Measurements from ENCODE around the gene C1orf141.

DNA sequence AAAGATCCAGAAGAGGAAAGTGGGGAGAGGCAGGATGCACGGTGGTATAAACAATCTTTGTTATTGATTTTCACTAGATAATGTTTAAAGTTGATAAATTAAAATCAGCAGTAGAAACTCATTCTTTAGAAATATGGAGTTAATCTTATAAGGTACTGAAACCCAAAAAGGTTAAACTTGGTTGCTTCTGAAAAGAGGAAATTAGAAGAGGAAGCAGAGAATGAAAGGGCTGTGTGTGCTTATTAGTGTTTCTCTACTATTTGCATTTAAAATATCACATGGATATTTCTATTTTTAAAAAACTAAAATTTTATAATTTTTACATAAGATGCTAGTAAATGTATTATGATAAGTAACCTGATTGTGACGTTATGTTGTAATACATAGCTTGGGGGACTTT is 24.4 kb downstream of the C1orf141 start:
- TF ChIP-seq, protein P1, sequence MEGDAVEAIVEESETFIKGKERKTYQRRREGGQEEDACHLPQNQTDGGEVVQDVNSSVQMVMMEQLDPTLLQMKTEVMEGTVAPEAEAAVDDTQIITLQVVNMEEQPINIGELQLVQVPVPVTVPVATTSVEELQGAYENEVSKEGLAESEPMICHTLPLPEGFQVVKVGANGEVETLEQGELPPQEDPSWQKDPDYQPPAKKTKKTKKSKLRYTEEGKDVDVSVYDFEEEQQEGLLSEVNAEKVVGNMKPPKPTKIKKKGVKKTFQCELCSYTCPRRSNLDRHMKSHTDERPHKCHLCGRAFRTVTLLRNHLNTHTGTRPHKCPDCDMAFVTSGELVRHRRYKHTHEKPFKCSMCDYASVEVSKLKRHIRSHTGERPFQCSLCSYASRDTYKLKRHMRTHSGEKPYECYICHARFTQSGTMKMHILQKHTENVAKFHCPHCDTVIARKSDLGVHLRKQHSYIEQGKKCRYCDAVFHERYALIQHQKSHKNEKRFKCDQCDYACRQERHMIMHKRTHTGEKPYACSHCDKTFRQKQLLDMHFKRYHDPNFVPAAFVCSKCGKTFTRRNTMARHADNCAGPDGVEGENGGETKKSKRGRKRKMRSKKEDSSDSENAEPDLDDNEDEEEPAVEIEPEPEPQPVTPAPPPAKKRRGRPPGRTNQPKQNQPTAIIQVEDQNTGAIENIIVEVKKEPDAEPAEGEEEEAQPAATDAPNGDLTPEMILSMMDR (IDR thresholded peaks at IDR 0.05), result no peak
- TF ChIP-seq POLR2AphosphoS5 (IDR thresholded peaks at IDR 0.05), result no peak
